ENCODE measurements around the gene SLC25A26.

SLC25A26 gene

GRCh38 chr3:66395635-66396034 lies 174.8 kb downstream of the SLC25A26 start:
- DNase-seq (ENCODE audit: low read depth, low spot score): no peak

- no peak for DNase-seq (ENCODE audit: low read depth, low spot score)
Observed at GRCh38 chr3:66396161-66396760, 175.5 kb downstream of the SLC25A26 start.

- no peak for DNase-seq (ENCODE audit: low read depth, low spot score)
Observed at GRCh38 chr3:66396888-66397287, 176.1 kb downstream of the SLC25A26 start.

- no peak for DNase-seq (ENCODE audit: low read depth, low spot score)
Observed at GRCh38 chr3:66397745-66398144, 176.9 kb downstream of the SLC25A26 start.

- peak; percentile 80 for DNase-seq (ENCODE audit: low read depth, low spot score)
Observed at GRCh38 chr3:66398228-66399025, 177.6 kb downstream of the SLC25A26 start.

- DNase-seq (ENCODE audit: low read depth, low spot score): no peak
Observed at GRCh38 chr3:66399529-66400232, 178.9 kb downstream of the SLC25A26 start.

GRCh38 chr3:66400411-66401156 lies 179.8 kb downstream of the SLC25A26 start:
- DNase-seq (ENCODE audit: low read depth, low spot score): no peak

- no peak for DNase-seq (ENCODE audit: low read depth, low spot score)
Observed at GRCh38 chr3:66401157-66401550, 180.4 kb downstream of the SLC25A26 start.

GRCh38 chr3:66401675-66402491 lies 181.1 kb downstream of the SLC25A26 start:
- no peak for DNase-seq (ENCODE audit: low read depth, low spot score)

- no peak for DNase-seq (ENCODE audit: low read depth, low spot score)
Observed at GRCh38 chr3:66402596-66403290, 181.9 kb downstream of the SLC25A26 start.

- DNase-seq (ENCODE audit: low read depth, low spot score): no peak
Observed at GRCh38 chr3:66403323-66403990, 182.7 kb downstream of the SLC25A26 start.

- DNase-seq (ENCODE audit: low read depth, low spot score): no peak
Observed at GRCh38 chr3:66404197-66404596, 183.4 kb downstream of the SLC25A26 start.

GRCh38 chr3:66404903-66405700 lies 184.3 kb downstream of the SLC25A26 start:
- DNase-seq (ENCODE audit: low read depth, low spot score): no peak

GRCh38 chr3:66405701-66406091 lies 184.9 kb downstream of the SLC25A26 start:
- DNase-seq (ENCODE audit: low read depth, low spot score): no peak

- no peak for DNase-seq (ENCODE audit: low read depth, low spot score)
Observed at GRCh38 chr3:66406163-66406562, 185.4 kb downstream of the SLC25A26 start.

GRCh38 chr3:66406831-66407610 lies 186.2 kb downstream of the SLC25A26 start:
- no peak for DNase-seq (ENCODE audit: low read depth, low spot score)

GRCh38 chr3:66407611-66408218 lies 186.9 kb downstream of the SLC25A26 start:
- peak; percentile 89 for DNase-seq (ENCODE audit: low read depth, low spot score)
